Dedifferentiated amniotic fluid mesenchymal stem cell (primary cell): Measurements from ENCODE around the gene MPPED1.

ENCODE experiments used
- DNase-seq: peaks from one replicate; pipeline ENCODE4 v3.0.0-alpha.2; 2016; ENCODE audit errors: extremely low spot score

Gene MPPED1

GRCh38 chr22:43520632-43521039 lies 108.8 kb downstream of the MPPED1 start:
- DNase-seq = no peak

GRCh38 chr22:43521716-43522115 lies 109.9 kb downstream of the MPPED1 start:
- no peak for DNase-seq

GRCh38 chr22:43526117-43526655 lies 114.4 kb downstream of the MPPED1 start:
- DNase-seq = no peak

GRCh38 chr22:43526946-43527345 lies 115.1 kb downstream of the MPPED1 start:
- DNase-seq = no peak

GRCh38 chr22:43528601-43529360 lies 117.0 kb downstream of the MPPED1 start:
- DNase-seq = no peak

- DNase-seq = no peak
Observed at GRCh38 chr22:43529461-43529860, 117.6 kb downstream of the MPPED1 start.

- DNase-seq = no peak
Observed at GRCh38 chr22:43529934-43530333, 118.1 kb downstream of the MPPED1 start.

- no peak for DNase-seq
Observed at GRCh38 chr22:43530349-43531201, 118.8 kb downstream of the MPPED1 start.

- DNase-seq = no peak
Observed at GRCh38 chr22:43531651-43532050, 119.8 kb downstream of the MPPED1 start.

- no peak for DNase-seq
Observed at GRCh38 chr22:43532301-43533155, 120.7 kb downstream of the MPPED1 start.

GRCh38 chr22:43533156-43533530 lies 121.3 kb downstream of the MPPED1 start:
- no peak for DNase-seq

GRCh38 chr22:43533656-43534428 lies 122.0 kb downstream of the MPPED1 start:
- no peak for DNase-seq

GRCh38 chr22:43534916-43535315 lies 123.1 kb downstream of the MPPED1 start:
- DNase-seq = no peak

- no peak for DNase-seq
Observed at GRCh38 chr22:43535336-43535735, 123.5 kb downstream of the MPPED1 start.

GRCh38 chr22:43535741-43536140 lies 123.9 kb downstream of the MPPED1 start:
- no peak for DNase-seq

- no peak for DNase-seq
Observed at GRCh38 chr22:43537019-43537585, 125.3 kb downstream of the MPPED1 start.

- no peak for DNase-seq
Observed at GRCh38 chr22:43539572-43540528, 128.0 kb downstream of the MPPED1 start.

GRCh38 chr22:43540529-43540923 lies 128.7 kb downstream of the MPPED1 start:
- DNase-seq = no peak

GRCh38 chr22:43541022-43541421 lies 129.2 kb downstream of the MPPED1 start:
- no peak for DNase-seq
